Mucosa of gallbladder (tissue), 1 donor: Measurements from ENCODE around the gene RTN4RL1. TPM values are rescaled to one million over a fixed set of nuclear protein-coding genes. Genes with fewer than 3 reads are reported as not detected.
A peak's percentile ranks its signal among the peaks of the same experiment; 100 is the strongest.

ENCODE experiments used
- DNase-seq: peaks from one replicate; pipeline ENCODE4 v3.0.0-alpha.2; 2020; ENCODE audit warnings: low spot score
- total RNA-seq: library from RNA; stranded (reverse); gene quantifications from one replicate; pipeline ENCODE4 v1.2.1, GENCODE V29; 2021
- donor health status: DM: no; HTN: no; CAD: no.

RTN4RL1 gene, protein sequence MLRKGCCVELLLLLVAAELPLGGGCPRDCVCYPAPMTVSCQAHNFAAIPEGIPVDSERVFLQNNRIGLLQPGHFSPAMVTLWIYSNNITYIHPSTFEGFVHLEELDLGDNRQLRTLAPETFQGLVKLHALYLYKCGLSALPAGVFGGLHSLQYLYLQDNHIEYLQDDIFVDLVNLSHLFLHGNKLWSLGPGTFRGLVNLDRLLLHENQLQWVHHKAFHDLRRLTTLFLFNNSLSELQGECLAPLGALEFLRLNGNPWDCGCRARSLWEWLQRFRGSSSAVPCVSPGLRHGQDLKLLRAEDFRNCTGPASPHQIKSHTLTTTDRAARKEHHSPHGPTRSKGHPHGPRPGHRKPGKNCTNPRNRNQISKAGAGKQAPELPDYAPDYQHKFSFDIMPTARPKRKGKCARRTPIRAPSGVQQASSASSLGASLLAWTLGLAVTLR
- total RNA-seq, result 9.3 TPM

DNA sequence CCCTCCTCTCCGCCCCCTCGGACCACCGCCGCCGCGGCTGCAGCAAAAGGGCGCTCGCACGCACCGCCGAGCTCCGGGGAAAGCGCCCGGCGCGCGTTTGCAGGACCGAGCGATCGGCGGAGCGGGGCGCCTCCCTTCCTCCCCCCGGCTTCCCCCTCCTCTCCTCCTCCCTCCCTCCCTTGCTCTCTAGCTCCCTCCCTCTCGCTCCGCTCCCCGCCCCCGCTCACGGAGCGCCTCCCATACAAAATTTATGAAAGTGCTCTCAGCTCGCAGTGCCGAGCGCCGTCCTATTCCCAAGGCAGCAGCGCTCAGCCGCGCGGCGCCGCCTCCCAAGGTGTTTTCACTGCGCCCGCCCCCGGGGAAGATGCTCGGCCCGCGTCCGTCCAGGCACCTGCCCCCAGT lies at the start of gene RTN4RL1:
RTN4RL1 (minus strand) TSS at position 115 of the 402 bp plus-strand sequence. CDS start 469 bp downstream, outside the sequence.
- peak; percentile 74 for DNase-seq

DNA sequence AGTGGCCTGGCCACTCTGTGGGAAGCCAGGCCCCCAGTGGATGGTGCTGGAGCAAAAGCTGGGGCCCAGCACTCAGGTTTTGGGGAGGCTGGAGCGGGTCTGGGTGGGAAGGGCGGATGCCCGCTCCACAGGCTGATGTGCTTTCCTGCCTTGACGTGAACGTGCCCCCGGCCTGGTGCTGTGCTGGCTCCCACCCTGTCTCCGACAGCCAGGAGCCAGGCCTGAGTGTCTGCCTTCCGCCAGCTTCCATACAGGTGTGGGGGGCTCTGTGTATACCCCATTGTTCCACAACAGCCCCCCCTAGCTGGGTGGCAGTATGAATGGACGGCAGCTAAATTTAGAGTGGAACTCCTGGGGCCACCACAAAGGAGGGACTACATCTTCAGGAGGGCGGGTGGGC lies 49.8 kb upstream of the RTN4RL1 start:
- no peak for DNase-seq

DNA sequence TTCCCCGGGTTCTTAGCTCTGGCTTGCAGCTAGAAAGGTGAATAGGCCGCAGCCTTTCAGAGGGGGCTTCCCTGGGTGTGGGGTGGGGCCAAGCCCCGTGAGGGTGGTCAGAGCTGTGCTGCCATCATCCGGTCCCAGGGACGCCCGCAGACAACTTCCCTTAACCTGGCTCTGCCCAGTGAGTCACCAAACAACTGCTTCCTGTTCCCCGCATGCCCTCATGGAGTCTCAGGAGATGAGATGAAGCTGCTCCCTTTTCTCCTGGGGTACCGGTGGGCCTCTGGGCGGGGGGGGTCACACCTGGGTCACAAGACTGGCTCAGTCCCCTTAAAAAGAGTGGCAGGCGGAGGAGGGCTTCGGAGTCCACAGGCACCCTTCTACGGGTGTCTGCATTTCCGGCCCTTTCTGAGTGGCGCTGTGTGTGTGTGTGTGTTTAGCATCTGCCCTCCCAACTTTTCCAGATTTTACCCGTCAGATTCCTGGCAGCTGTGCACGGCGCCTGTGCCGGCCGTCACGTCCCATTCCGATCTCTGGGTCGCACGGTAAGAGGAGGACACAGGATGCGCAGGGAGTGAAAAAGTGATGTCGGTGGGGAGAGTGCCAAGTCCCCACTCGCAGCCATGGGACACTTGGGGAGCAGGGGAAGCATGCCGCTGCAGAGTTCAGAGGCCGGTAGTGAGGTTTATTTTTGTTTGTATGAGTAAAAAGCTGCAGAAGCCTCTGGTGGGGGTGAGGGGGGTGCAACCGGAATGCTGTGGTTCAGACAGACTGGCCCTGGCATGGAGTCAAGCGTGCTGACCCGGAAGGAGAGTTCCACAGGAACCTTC lies 46.5 kb upstream of the RTN4RL1 start:
- DNase-seq, result peak; percentile 71

DNA sequence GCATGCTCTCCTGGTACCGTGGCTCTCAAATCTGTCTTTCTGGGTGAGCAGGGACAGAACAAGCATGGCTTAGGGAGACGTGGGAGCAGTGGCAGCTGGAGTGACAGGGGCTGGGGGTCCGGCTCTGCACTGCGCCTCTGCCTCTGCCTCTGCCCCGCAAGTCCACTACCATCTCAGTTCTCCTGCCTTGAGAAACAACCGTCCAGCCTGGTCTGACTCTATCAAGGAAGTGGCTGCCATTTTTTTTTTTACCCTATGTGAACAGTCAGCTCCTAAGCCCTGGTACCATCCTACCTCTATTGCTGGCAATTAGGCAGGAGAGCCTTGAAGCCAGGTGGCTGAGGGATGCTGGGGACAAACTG lies 45.9 kb upstream of the RTN4RL1 start:
- DNase-seq, result no peak

DNA sequence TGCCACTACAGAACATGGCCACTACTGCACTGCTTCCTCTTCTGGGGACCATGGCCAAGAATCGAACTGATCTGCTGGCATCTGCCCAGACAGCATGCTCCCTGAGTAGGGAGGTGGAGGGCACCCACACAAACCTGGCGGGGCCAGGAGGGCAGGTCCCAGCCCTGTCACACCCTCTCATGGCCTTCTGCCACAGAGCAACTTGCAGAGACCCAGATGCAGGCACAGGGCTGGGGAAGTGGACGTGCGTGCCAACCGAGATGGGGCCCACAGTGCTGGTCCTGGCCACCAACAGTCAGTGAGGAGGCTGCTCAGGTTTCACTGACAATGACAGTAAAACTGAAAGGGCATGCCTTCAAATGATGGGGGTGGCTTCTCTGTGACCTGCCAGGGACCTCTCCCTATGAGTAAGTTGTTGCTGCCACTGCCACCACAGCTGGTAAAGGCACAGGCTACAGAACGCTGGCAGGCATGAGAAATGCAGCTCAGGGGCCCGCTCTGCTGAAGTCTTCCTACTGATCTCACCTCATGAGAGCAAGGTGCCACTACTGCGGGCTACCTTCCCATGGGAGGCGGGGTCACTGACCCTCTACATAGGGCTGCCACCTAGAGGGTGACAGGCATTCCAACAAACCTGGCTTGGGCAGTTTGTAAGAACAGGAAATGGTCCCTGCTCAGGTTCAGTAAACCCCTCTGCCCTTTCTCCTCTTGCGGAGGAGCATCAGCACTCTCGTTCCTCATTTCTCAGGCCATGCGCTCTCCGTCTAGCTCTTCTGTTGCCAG lies 45.3 kb upstream of the RTN4RL1 start:
- peak; percentile 77 for DNase-seq

DNA sequence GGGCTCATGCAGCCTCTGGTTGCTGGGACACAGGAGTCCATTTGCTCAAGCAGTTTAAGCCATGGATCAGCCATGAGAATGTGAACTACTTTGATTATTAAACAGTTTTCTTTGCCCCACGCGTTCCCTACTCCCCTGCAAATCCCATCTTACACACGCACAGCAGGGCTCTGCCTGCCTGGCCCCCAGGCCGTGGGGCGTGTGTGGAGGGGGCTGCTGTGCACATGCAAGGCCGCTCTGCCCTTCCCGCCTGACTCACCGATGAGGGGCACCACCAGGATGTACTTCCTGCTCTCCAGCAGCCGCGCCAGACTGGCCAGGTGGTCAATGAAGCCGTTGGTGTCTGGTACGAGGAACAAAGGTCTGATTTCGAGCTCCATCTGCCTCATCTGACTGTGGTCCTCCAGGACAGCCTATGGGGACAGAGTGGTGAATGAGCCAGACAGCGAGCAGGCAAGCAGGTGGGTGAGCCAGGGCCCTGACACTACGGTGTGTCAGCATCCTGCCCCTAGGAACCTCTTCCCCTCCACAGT lies 43.5 kb upstream of the RTN4RL1 start:
- no peak for DNase-seq

DNA sequence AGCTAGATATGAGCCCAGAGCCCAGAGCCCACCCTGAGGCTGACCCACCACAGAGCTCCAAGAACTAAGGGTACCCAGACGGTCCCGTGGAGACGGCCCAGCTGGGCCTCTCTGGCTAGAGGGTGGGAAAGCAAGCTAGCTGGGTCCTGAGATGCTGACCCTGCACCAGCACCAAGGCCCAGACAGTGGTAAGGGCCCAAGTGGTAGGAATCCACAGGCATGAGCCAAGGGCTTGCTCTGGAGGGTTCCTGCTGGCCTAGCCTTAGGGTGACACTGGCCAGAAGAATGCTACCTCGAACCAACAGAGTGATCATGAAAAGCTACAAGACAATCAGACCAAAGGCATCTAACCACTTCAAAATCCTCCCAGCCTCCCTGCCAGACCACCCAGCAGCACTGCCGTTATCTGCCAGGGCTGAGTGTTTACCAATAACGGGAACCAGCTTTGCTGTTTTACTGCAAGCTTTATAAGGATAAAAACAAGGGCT lies 42.9 kb upstream of the RTN4RL1 start:
- DNase-seq, result no peak

DNA sequence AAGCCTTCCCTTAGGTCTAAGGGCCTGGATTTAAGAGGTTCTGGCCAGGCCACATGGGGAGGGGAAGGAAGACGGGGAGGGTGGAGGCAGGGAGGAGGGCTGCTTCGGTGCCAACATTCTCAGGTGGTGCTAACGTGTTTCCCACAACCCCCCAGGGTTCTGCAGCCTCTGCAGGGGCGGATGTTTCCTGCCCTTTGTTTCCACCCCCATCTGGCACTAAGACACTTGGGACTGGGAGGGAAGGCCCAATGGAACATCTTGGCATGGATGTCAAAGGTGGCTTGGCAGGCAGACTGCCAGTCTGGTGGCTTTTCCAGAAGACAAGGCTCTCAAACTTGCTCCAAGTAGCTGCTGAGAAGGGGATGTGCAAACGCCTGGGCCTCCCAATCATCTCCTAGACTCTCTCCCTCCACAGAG lies 42.5 kb upstream of the RTN4RL1 start:
- no peak for DNase-seq

DNA sequence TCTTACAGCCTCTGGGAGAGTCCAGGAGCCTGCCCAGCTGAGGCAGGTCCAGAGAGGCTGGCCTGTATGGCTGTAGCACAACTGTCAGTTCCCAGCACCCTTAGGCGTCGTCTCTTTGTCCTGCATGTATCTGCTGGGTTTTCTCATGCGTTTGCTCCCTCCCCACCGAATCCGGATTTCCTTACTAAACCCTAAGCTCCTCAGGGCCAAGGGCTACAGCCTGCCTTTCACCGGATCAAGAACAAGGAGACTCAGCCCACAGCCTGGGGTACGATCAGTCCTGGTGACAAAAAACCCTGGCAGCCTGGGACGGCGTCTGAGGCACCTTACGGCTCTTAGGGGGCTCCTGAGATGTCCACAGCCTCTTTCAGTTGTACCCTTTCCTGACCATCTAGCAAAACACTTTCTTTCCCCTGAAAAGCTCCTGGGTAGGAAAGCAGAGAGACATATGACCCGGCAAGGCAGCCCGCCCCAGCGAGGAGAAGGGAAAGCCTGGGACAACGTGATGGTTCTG lies 42.0 kb upstream of the RTN4RL1 start:
- DNase-seq, result no peak

DNA sequence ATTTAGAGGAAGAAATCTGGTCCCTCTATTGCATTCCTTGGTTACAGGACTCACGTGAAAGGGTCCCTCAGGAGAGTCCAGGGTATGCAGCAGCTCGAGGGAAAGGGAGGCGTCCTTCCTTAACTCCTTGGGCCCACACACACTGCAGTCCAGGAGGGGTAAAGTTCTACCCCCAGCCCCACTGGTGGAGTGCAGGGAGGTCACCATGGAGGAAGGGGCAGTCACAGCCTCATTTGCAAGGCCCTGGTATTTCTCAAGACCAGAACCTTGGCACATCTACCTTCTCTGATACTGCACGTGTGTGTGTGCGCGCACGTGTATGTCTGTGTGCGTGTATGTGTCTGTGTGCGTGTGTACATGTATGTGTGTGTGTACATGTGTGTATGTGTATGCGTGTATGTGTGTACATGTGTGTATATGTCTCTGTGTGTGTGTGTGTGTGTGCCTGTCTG lies 40.8 kb upstream of the RTN4RL1 start:
- no peak for DNase-seq

DNA sequence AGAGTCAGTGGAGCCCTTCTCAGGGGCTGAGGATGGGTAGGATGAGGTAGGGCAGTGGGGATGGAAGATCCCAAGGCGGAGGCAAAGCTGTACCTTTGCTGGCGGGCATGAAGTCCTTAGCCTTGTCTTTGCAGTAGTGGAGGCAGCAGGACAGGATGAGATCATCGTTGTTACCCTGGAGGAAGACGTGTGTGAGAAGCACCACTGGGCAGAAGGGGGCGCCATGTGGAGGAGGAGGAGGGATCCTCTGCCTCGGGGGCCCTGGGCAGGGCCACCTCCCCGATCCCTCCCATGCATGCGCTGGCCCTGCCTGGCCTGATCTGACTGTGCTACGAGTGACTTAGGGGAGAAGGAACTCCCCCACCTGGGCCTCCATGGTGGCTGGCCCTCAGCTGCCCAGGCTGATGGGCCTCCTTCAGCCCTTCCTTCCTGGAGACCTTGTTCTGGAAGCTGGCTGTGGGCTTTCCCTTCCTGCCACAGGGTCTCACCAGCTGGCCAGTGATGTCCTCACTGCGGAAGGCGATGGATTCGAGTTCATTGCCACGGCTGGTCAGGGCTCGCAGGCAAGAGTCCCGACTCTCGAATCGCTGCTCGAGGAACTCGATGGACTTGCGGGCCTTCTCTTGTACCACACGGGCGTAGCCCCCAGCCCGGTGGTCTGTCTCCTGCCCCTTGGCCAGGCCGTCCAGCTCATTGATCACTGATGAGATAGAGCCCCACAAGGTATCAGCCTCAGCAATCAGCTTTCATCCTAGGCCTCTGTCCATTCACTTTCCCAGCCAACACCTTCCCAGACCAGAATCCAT lies 40.0 kb upstream of the RTN4RL1 start:
- no peak for DNase-seq

DNA sequence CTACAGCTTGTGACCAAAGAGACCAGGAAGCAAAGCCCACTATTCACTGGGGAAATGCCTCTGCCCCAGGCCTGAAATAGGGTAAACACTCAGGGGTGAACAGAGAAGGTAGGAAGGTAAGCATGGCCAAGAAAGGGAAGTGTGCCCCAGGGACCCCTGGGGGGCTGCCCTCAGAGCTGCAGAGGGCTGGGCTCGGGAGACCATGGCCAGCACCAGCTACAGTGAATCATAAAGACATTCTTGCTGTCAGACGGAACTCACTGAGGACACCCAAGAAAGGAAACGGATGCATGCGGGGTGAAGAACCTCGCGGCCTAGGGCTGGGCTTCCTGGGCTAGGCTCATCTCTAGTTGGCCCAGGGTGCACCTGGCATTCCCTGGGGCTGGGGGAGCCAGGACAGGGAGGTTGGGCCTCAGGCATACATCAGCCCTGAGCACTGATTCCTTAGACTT lies 39.4 kb upstream of the RTN4RL1 start:
- no peak for DNase-seq

DNA sequence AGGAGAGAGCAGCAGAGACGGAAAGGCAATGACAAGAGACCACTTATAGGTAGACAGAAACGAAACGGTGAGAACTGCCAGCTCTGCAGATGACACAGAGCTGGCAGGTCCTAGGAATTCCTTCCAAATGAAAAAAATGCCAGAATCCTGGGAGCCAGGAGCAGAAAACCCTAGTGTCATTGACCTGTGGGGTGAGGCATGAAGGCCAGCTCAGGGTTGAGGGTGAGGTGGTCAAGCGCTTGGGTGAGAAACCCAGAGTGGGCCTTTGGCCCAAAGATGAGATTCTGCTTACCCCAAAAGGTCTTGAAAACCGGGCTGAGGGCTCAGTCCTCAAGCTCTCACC lies 39.0 kb upstream of the RTN4RL1 start:
- DNase-seq, result no peak

DNA sequence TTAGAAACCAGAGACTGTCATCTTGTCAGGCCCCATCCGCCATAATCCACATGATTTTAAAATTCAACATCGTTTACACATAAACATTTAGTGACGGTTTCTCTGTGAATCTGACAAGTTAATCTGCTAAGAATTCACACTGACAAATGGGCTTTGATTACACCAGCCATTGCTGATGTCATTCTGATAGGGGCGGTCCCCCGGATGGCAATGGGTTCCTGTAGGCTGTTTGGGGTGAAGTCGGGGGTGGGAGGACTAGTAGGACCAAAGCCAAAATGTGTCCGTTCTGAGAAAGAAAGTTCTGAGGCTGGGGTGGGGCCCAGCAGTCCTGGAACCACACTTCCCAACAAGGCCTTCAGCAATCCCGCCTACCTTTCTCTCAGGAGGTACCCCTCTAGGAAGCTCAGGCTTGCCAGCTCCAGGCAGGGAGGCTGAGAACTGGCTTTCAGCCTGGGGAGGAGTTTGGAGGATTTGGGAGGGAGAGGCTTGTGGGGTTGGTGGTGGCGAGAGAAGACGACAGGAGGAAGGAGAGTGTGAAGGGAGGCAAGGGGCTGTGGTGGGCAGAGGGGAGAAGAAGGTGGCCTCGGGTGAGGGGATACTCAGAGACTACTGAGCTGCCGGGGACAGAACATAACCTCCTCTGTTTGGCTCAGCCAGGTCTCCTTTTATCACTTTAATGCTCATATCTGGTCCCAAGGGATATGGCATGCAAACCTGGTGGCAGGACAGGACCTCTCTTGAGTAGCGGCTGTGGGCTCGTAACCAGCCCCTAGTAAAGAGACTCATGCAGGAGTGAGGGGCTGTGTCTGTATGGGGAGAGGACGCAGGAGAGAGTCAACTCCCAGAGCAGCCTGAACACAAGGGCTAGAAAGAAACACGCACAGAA lies 38.4 kb upstream of the RTN4RL1 start:
- no peak for DNase-seq

DNA sequence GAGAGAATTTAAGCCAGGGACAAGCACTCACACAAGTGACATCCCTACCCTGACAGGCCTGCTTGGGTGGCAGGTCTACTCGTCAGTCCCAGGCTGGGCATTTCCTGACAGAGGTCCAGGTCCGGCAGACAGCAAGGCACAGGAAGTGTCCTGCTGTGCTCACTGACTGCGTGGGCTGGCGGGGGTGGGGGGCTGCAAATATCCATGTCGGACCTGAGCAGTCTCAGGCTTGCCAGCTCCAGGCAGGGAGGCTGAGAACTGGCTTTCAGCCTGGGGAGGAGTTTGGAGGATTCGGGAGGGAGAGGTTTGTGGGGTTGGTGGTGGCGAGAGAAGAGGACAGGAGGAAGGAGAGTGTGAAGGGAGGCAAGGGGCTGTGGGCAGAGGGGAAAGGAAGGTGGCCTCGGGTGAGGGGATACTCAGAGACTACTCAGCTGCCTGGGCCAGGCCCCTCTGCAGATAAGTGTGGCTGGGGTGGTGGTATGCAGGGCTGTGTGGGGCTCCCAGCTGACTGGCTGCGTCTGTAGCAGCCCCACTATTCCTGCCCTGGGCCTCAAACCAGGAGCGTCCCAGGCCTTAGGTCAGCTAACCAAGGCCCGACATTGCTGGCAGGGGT lies 37.5 kb upstream of the RTN4RL1 start:
- DNase-seq, result no peak

DNA sequence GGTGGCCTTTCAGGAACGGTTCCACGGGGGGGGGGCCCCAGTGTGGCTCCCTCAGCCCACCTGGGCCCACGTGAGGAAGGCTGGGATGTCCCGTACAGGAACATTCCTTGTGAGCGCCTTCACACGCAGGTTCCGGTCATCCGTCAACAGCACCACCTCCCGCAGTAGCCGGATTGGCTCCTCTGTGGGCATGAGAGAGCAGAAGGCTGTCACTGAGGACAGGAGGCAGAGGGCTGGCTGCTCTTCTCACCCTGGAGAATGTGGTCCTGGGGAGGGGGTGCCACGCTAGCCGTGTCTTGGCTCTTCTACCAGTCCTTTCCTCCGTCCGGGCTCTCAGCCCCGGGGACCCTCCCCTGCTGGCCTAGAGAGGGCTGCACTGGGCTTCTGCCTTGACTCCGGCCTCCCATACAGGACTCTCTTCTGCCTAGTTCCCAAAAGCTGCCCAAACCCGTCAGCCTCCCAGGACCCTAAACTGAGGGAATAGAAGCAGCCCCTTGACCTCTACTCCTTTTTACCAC lies 36.4 kb upstream of the RTN4RL1 start:
- no peak for DNase-seq

DNA sequence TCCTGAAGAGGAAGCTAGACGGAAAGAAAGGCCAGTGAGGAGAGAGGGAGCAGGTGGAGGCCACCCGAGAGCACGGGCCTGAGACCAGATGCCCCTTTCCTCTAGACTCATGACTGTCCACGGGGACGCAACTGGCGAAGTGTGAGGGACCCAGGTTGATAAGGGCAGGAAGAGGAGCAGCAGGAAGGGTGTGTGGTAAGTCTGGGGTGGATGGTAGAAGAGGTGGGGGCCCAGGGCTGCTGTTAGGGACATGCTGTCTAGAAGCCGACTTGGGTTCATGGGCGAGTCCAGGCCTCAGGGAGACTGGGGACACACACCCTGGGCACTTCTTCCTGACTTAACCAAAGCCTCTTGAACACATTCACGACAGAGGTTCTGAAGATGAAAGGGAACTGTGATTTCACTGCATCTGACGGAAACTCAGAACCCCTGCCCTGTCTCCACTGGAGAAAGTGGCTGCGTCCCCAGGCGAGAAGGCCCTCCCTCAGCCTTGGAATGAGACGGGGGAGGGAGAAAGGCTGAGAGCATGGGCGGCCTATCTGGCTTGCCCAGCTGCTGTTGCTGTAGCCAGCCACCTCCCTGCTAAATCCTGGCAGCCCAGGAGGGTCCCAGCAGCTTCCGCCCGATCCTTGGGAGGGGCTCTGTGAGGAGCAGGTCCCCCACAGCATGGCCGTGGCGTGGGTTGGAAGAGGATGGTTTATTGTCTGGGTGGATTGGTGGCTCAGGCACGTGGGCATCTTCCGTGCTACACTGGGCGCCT lies 35.7 kb upstream of the RTN4RL1 start:
- no peak for DNase-seq

DNA sequence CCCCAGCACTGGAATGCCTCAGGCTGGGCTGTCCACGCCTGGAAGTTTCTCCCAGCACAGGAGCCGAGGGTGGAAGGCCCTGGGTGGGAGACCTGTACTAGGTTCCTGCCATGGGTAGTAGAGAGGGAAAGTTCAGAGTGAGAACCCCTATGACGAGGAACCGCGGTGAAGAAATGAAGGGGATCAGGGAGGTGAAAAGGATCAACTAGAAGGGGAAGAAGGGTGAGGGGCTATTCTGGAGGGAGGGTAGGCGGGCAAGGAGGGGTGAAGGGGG lies 35.2 kb upstream of the RTN4RL1 start:
- no peak for DNase-seq
